Panc1 (cell line): ENCODE results near the gene SLC9A1.

Experiments
- CTCF ChIP-seq: fragments of 450-650 bp; IDR thresholded peaks from 2 replicates; pipeline ENCODE4 v1.5.1; 2017; ENCODE audit warnings: mild to moderate bottlenecking
- POLR2AphosphoS5 ChIP-seq: IDR thresholded peaks from 2 replicates; pipeline ENCODE4 v1.6.1; 2012; ENCODE audit warnings: mild to moderate bottlenecking, low read depth, low read length, moderate library complexity
- REST ChIP-seq, 2 experiments: IDR thresholded peaks; 2 replicates each; pipeline ENCODE4 v1.6.1; 2011 to 2012; ENCODE audit warnings: low read depth in 2 of 2, control low read depth in 1 of 2, low read length in 1 of 2, mild to moderate bottlenecking in 1 of 2, moderate library complexity in 1 of 2; ENCODE audit not compliant: insufficient read depth in 1 of 2
- TCF7L2 ChIP-seq: IDR thresholded peaks from 2 replicates; pipeline ENCODE4 v1.6.1; 2011; ENCODE audit warnings: mild to moderate bottlenecking, low read depth, low read length, inconsistent platforms

GRCh38 chr1:27057389-27057788, 97.5 kb downstream of the SLC9A1 start:
- TF ChIP-seq CTCF: no peak
- TF ChIP-seq POLR2AphosphoS5: no peak
- TF ChIP-seq REST (IDR thresholded peaks at IDR 0.05; ENCODE audit: insufficient read depth in 1 of 2, low read depth in 2 of 2, low read length in 1 of 2): no peak
- no peak for TF ChIP-seq TCF7L2
